22Rv1 (cell line): ENCODE measurements around the gene IFIT1B.

Experiments
- H3K27ac ChIP-seq: fragments of 450-650 bp; 2 replicates; pipeline ENCODE4 v1.5.1; 2017
- ZFX ChIP-seq: fragments of 450-650 bp; IDR thresholded peaks from 2 replicates; pipeline ENCODE4 v1.6.1; 2017; ENCODE audit warnings: antibody characterized with exemption, borderline replicate concordance
- TF ChIP-seq, protein P1 (sequence below): fragments of 450-650 bp; IDR thresholded peaks from 2 replicates; pipeline ENCODE4 v1.5.1; 2017; ENCODE audit warnings: mild to moderate bottlenecking

The IFIT1B gene

DNA sequence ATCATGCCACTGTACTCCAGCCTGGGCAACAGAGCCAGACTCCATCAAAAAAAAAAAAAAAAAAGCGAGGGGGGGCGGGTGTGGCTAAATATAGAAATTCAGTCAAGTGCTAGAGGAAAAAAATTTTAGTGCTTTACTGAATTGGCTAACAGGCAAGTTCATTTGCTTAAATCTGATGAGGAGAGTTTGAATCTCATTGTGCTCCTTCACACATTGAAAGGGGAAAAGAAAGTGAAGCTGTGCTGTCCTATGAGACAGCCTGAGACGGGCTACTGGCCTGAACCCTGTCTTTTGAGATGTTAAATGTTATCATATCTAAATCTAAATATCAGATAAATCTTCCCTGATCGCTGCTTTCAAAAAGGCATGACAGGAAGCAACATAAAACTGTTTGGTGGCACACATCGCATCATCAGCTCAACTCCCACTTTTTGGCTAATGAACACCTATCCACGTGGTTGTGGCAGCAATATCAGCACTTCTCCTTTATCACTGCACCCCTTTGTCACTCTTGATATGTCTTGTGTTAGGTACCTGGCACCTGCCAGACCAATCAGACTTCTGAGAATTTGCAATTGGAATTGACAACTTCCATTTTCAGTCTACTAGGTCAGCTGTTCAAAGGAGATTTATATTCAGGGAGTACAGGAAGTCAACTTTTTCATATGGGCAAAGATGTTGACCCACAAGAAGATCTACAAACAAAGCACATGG lies 14.0 kb upstream of the IFIT1B start:
- TF ChIP-seq, protein P1, sequence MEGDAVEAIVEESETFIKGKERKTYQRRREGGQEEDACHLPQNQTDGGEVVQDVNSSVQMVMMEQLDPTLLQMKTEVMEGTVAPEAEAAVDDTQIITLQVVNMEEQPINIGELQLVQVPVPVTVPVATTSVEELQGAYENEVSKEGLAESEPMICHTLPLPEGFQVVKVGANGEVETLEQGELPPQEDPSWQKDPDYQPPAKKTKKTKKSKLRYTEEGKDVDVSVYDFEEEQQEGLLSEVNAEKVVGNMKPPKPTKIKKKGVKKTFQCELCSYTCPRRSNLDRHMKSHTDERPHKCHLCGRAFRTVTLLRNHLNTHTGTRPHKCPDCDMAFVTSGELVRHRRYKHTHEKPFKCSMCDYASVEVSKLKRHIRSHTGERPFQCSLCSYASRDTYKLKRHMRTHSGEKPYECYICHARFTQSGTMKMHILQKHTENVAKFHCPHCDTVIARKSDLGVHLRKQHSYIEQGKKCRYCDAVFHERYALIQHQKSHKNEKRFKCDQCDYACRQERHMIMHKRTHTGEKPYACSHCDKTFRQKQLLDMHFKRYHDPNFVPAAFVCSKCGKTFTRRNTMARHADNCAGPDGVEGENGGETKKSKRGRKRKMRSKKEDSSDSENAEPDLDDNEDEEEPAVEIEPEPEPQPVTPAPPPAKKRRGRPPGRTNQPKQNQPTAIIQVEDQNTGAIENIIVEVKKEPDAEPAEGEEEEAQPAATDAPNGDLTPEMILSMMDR, result no peak
- no peak for TF ChIP-seq ZFX
- no peak overlapping the region for H3K27ac ChIP-seq

DNA sequence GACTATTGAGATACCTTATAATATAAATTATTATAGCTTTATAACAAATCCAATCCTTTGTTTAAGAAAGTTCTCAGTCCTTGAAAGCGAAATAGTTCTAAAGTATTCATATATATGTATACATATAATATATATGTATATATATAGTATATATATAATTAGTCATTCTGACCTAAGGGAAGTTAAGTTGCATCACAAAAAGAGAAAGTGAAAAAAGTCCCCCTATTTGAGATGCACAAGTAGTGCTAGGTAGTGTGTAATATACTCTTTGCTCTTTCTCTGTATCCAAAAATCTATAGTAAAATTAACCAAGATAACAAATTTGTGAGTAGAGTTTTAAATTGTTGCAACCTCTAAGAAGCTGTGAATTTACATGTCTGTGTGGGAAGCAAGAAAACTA lies 13.3 kb upstream of the IFIT1B start:
- no peak overlapping the region for H3K27ac ChIP-seq
- TF ChIP-seq ZFX, result no peak
- TF ChIP-seq, protein P1, result no peak

DNA sequence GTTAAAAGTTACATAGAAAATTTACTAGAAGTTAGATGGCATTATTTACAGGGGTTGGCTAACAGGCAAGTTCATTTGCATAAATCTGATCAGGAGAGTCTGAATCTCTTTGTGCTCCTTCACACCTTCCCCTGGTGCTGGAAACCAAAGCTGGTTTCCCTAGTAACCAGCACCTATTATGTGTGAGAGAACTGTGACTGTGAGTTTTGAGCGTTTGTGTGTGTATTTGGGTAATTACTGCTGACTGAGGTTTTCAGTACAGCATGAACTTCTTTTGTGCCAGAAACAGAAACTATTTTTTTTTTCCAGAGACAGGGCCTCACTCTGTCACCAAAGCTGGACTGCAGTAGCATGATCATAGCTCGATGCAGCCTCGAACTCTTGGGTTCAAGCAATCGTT lies 10.3 kb upstream of the IFIT1B start:
- no peak overlapping the region for H3K27ac ChIP-seq
- TF ChIP-seq, protein P1, result no peak
- no peak for TF ChIP-seq ZFX

DNA sequence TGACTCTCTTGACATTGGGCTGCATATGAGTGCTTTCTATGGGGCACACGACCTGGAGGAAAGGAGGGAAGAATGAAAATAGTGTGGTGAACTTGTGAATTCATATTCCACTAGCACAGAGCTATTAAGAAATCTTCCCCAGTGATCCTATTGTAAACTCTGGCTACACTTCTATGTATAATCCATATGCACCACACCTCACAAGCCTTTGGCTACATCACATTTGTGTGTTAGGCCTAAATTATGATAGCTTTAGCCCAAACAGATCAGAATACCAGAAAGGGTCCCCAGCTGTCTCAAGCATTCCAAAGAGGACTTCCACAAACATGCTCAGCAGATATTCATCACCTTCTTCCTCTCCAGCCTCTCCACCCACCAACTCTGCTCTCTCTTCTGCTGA lies 9.7 kb upstream of the IFIT1B start:
- TF ChIP-seq, protein P1, result no peak
- no peak for TF ChIP-seq ZFX
- no peak overlapping the region for H3K27ac ChIP-seq

DNA sequence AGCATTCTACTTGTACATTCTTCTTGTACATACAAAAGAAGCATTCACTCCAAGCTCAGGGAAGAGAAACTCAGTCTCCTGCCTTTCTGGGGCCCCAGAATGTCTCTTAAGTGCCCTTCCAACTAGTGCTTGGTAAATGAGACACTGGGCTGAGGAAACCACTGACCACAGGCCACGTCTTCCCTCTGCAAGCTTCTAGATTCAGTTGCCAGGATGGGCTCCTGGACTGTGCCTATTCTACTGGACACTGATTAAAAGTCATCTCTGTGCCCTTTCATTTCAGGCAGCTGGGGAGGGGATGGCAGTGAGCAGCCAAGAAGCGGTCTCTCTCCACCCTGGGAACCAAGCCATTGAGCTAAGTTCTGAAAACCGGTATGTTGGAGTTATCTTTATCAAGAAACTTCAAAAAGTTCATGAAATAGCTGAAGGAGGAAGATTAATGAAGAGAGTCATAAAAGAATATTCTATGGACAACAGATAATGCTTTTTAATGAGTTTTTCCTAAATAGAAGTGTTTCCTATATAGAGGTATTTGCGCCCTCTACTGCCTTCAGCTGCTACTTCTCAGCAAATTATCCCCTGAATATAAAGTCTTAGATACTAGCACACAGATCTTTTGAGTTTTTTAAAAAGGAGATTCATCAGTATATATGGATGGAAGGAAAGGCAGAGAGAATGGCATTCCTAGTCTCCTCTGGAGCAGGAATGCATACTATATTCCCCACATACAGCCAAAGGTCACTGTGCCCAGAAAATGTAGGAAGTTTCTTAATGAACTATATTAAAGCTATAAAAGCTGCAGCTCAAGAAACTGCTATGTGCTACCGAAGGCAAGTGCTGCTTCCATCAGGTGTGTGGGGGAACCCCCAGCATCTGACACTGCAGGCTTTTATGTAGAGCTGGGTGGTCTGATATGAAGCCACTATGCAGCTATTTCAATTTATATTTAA lies 8.4 kb upstream of the IFIT1B start:
- TF ChIP-seq ZFX, result no peak
- TF ChIP-seq, protein P1, result peak; percentile 22; the same call in 1 of the 2 replicates
- no peak overlapping the region for H3K27ac ChIP-seq

DNA sequence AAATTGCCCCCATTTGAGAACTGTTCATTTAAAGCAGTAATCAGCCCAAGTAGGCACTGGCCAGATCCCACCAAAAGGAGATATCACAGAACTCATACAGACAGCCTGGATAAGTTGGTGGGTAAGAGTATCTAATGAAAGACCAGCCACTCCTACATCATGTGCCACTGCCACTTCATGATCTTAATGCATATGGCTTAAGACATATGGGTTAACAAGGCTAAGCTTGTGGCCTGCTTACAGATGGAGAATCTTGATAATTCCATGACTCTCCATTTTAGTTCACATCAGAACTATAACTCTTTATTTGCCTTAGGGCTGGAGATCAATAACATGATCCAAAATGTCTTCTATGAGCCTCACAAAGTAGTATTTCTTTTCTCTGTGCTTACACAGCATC lies 6.8 kb upstream of the IFIT1B start:
- TF ChIP-seq ZFX, result no peak
- TF ChIP-seq, protein P1, result no peak
- H3K27ac ChIP-seq, result no peak overlapping the region

DNA sequence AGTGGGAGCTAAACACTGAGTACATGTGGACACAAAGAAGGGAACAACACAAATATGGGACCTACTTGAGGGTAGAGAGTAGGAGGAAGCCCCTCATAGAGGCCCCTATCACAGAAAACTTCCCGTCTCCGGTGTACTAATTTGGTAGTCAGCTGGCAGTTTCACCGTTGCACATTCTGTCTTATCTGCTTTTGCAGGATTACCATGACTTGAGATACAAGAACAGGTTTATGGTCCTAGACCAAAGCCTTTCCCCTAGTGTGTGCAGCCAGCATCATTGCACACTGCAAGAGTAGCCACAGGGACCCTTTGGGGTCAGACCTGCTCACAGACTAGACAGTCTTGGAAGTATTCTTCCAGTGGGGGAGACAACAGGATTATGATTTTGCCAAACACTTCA lies 5.9 kb upstream of the IFIT1B start:
- TF ChIP-seq, protein P1, result no peak
- no peak for TF ChIP-seq ZFX
- H3K27ac ChIP-seq, result no peak overlapping the region
